Motor neuron (in vitro differentiated cells): ENCODE results near the gene RSPRY1. TPM values are rescaled to one million over a fixed set of nuclear protein-coding genes. Genes with fewer than 3 reads are reported as not detected.

Experiments used
- ATAC-seq, 8 experiments: fragments of 200-7000 bp; cut with Tn5 transposase; replicated peaks in 6 of 8; 2 replicates each; pipeline ENCODE4 v1.8.0; 2021; ENCODE audit warnings: mild to moderate bottlenecking in 8 of 8, moderate library complexity in 8 of 8
- H3K27ac ChIP-seq, 2 donors: fragments of 250-450 bp; sonication (Bioruptor Pico); 2 replicates each; pipeline ENCODE4 v1.9.0; 2021; ENCODE audit warnings: antibody characterized with exemption in 2 of 2, mild to moderate bottlenecking in 2 of 2, moderate library complexity in 1 of 2
- H3K4me1 ChIP-seq, 2 donors: fragments of 250-450 bp; sonication (Bioruptor Pico); replicated peaks in 1 of 2; 2 replicates each; pipeline ENCODE4 v1.6.1; 2021; ENCODE audit warnings: antibody characterized with exemption in 2 of 2, mild to moderate bottlenecking in 2 of 2, moderate library complexity in 1 of 2
- H3K4me3 ChIP-seq, 5 donors: fragments of 250-450 bp; sonication (Bioruptor Pico); 2 replicates each; pipeline ENCODE4 v1.9.0; 2021; ENCODE audit warnings: antibody characterized with exemption in 5 of 5, mild to moderate bottlenecking in 5 of 5, moderate library complexity in 4 of 5
- WGBS, 10 experiments: fragments of 450-650 bp; shearing (Covaris generic); methylation state at CpG; one replicate each; pipeline ENCODE4 v1.0.0; 2022; 5-methylcytosine and 5-hydroxymethylcytosine counted together
- in situ Hi-C, 9 experiments: fragments of 400-800 bp; cut with MboI; loops; one replicate each; pipeline ENCODE4 v1.15.0; 2021; ENCODE audit warnings: low sequenced_read_pairs in 9 of 9, low pct_unique_long_range_greater_than_20kb in 2 of 9; ENCODE audit not compliant: unreplicated experiment in 9 of 9
- total RNA-seq, 8 experiments: library from RNA; unstranded; fragments of 300-600 nt; gene quantifications; 2 replicates each; pipeline versions ENCODE4 v1.2.3 to v1.2.4, GENCODE V29; 2022

The RSPRY1 gene
- total RNA-seq, 8 experiments from 2014 or later = 32.1 to 59.4 (median 42.2) TPM

- in situ Hi-C loops = no loop called here
- Histone ChIP-seq H3K4me3 (no peak overlapping the region), H3K27ac (no peak overlapping the region), H3K4me1 (peaks cover 0 to 4% of the 10 kb centered on the region in 2 donors)
- 80 to 100% (median 95%) methylated on average over 1 to 2 of the region's 2 CpGs; no CpG with 5 or more reads in 3 of the 10 experiments for WGBS, 10 experiments
- no peak for ATAC-seq
Observed at GRCh38 chr16:57240851-57241250, 54.7 kb downstream of the RSPRY1 start.

- in situ Hi-C loops = no loop called here
- no peak for ATAC-seq
- H3K27ac ChIP-seq = no peak overlapping the region
- WGBS, 10 experiments = 17 to 100% (median 86%) methylated on average over 1 to 2 of the region's 2 CpGs; no CpG with 5 or more reads in 5 of the 10 experiments
- H3K4me1 ChIP-seq = peaks cover 4 to 10% of the 10 kb centered on the region in 2 donors
- H3K4me3 ChIP-seq = no peak overlapping the region
Observed at GRCh38 chr16:57242650-57243049, 56.5 kb downstream of the RSPRY1 start.

GRCh38 chr16:57244463-57244766 is 58.3 kb downstream of the RSPRY1 start:
- WGBS, 10 experiments = 0 to 27% (median 15%) methylated on average over 2 to 8 of the region's 9 CpGs
- H3K27ac ChIP-seq = peak overlapping the region; percentile 47
- peaks cover 4 to 10% of the 10 kb centered on the region in 2 donors for H3K4me1 ChIP-seq
- peak overlapping the region; percentile 68 to 98 (median 74) for H3K4me3 ChIP-seq
- ATAC-seq = peak in 7 of 8 experiments; percentile 28 to 54 (median 34)
- in situ Hi-C loops = no loop called here

GRCh38 chr16:57244767-57245471 is 58.8 kb downstream of the RSPRY1 start, which contains the start of gene ARL2BP:
Gene ARL2BP, plus strand, starts transcription at chr16:57245259. Its CDS starts 109 bp downstream, at chr16:57245368.
- in situ Hi-C loops = no loop called here
- Histone ChIP-seq H3K27ac (peak within 1 kb of the TSS; percentile 88 to 97), H3K4me3 (peak within 1 kb of the TSS; percentile 68 to 98 (median 74)), H3K4me1 (peaks cover 4 to 10% of the 10 kb centered on the region in 2 donors)
- ATAC-seq = peak; percentile 89 to 97 (median 96)
- 0 to 7% (median 0%) methylated on average over 2 to 36 of the region's 77 CpGs; no CpG with 5 or more reads in 2 of the 10 experiments for WGBS, 10 experiments

GRCh38 chr16:57245472-57246113 is 59.5 kb downstream of the RSPRY1 start:
- in situ Hi-C loops = no loop called here
- H3K4me3 ChIP-seq = peak overlapping the region; percentile 68 to 98 (median 74)
- peak overlapping the region; percentile 88 to 97 for H3K27ac ChIP-seq
- ATAC-seq = peak in 7 of 8 experiments; percentile 21 to 41 (median 30)
- 10 to 42% (median 16%) methylated on average over 2 to 10 of the region's 28 CpGs; no CpG with 5 or more reads in 4 of the 10 experiments for WGBS, 10 experiments
- peaks cover 4 to 10% of the 10 kb centered on the region in 2 donors for H3K4me1 ChIP-seq

- peaks cover 1% of the 10 kb centered on the region in 2 donors for H3K4me1 ChIP-seq
- no peak overlapping the region for H3K27ac ChIP-seq
- 56 to 100% (median 96%) methylated on average over 1 to 2 of the region's 2 CpGs for WGBS, 10 experiments
- in situ Hi-C loops = no loop called here
- H3K4me3 ChIP-seq = no peak overlapping the region
- peak in 2 of 8 experiments; percentile 37 to 45 for ATAC-seq
Observed at GRCh38 chr16:57251352-57251751, 65.2 kb downstream of the RSPRY1 start.

- no peaks in the 10 kb centered on the region for H3K4me1 ChIP-seq
- H3K4me3 ChIP-seq = no peak overlapping the region
- WGBS, 10 experiments = 50 to 100% (median 95%) methylated on average over 1 to 4 of the region's 6 CpGs; no CpG with 5 or more reads in 1 of the 10 experiments
- ATAC-seq = no peak
- no peak overlapping the region for H3K27ac ChIP-seq
- in situ Hi-C loops = no loop called here
Observed at GRCh38 chr16:57252148-57252721, 66.1 kb downstream of the RSPRY1 start.

- no peak overlapping the region for H3K4me3 ChIP-seq
- 86 to 100% (median 100%) methylated on average over 1 of the region's 1 CpG; no CpG with 5 or more reads in 2 of the 10 experiments for WGBS, 10 experiments
- no peaks in the 10 kb centered on the region for H3K4me1 ChIP-seq
- H3K27ac ChIP-seq = no peak overlapping the region
- no peak for ATAC-seq
- in situ Hi-C loops = no loop called here
Observed at GRCh38 chr16:57253466-57253865, 67.3 kb downstream of the RSPRY1 start.

- no peak for ATAC-seq
- WGBS, 10 experiments = 80 to 100% (median 87%) methylated on average over 1 to 9 of the region's 10 CpGs; no CpG with 5 or more reads in 1 of the 10 experiments
- Histone ChIP-seq H3K4me1 (peaks cover 12% of the 10 kb centered on the region in 2 donors), H3K27ac (no peak overlapping the region), H3K4me3 (no peak overlapping the region)
- in situ Hi-C loops = no loop called here
Observed at GRCh38 chr16:57255686-57256415, 69.7 kb downstream of the RSPRY1 start.

GRCh38 chr16:57256601-57257395 is 70.7 kb downstream of the RSPRY1 start:
- no peak overlapping the region for H3K27ac ChIP-seq
- no peak overlapping the region for H3K4me3 ChIP-seq
- in situ Hi-C loops = no loop called here
- WGBS, 10 experiments = 60 to 100% (median 90%) methylated on average over 1 to 10 of the region's 16 CpGs; no CpG with 5 or more reads in 4 of the 10 experiments
- H3K4me1 ChIP-seq = peaks cover 12 to 13% of the 10 kb centered on the region in 2 donors
- ATAC-seq = no peak

GRCh38 chr16:57257455-57258070 is 71.4 kb downstream of the RSPRY1 start:
- Histone ChIP-seq H3K4me1 (peaks cover 12 to 13% of the 10 kb centered on the region in 2 donors), H3K27ac (no peak overlapping the region), H3K4me3 (no peak overlapping the region)
- in situ Hi-C loops = no loop called here
- no peak for ATAC-seq
- 79 to 100% (median 95%) methylated on average over 1 to 9 of the region's 13 CpGs; no CpG with 5 or more reads in 3 of the 10 experiments for WGBS, 10 experiments
